GM21576 (cell line): ENCODE measurements around the gene TACR2.

ENCODE experiments used
- ATAC-seq: cut with Tn5 transposase; IDR thresholded peaks from one replicate; pipeline ENCODE4 v1.9.1; 2021; ENCODE audit warnings: mild to moderate bottlenecking, moderate library complexity; ENCODE audit not compliant: unreplicated experiment

TACR2 gene

DNA sequence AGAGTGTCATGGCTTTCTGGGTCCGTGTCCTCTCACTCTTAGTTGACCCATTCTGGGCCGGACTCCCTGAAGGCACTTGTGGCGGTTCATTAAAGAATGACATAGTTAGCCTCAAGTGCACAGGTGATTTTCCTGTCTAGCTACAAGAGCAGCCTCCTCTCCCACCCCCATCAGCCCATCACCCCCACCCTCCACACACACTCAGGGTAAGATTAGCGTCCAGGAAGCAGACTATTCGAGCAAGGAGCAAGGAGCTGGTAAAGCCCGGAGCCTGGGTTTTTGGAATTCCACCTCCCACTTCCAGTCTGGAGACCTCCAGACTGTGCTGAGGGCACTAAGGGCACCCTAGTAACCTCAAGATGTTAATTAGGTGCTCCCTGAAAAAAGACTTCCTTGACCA, 39.5 kb downstream of the TACR2 start:
- no peak for ATAC-seq

DNA sequence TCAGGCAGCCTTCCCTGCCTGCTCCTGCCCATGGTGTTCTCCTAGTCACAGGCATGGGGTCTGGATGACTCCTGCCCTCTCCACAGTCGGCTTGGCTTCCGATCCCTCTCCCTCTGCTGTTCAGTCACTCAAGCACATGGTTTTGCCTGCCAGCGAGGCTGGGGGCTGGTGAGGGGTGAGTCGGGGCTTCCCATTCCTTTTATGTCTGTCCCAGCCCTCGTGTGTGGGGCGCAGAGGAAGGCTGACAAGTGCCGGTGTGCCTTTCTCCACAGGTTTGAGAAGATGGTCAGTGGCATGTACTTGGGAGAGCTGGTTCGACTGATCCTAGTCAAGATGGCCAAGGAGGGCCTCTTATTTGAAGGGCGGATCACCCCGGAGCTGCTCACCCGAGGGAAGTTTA, 40.1 kb downstream of the TACR2 start:
- no peak for ATAC-seq

DNA sequence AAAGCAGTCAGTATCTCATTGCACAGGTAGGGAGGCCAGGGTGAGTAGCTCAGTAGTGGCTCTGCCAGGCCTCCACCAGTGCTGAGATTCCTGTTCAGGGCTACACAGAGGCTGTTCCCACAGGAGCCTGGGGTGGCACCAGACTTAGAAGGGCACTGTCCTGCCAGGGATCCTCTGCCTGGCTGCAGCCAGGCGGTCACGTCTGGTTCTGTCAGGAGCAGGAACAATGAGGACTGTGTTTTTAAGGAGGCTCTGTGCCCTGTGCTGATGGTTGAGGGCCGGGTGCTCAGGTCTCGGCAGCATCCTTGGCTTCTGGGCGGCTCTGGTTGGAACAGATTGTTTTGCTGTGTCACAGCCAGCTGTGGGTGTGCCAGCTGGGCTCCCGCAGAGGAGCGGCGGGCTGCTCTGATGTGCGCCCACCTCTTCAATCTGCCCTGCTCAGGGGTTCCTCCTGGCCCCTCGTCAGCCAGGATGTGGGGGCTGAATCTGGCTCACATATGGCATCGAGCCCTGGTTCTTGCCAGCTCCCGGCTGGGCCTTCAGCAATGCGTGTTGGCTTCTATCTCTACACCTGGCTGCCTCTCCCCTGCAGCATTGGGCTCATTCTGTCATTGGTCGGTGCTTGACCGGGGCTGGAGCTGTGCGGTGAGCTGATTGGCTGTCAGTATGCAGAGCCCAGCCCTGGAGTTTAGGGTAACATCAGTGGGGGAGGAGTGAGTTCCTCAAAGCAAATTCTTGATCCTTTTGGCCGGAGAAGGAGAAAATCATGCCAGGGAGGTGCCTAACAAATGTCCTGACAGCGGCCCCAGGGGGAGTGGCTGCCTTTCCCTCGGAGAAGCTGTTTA, 41.2 kb downstream of the TACR2 start:
- no peak for ATAC-seq

DNA sequence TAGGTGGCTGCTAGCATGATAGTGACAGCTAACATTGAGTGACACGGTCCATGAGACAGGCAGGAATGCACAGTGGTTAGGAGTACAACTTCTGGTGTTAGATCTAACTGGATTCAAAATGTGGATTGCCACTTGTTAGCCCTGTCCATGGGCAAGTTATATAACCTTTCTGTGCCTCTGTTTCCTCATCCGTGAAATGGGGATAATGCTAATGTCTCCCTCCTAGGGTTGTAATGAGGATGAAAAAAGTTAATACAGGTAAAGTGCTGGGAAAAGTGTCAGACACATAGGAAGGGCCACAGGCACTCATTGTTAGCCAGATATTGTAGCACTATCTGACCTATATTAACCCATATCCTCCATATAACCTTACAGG, 41.8 kb downstream of the TACR2 start:
- no peak for ATAC-seq

DNA sequence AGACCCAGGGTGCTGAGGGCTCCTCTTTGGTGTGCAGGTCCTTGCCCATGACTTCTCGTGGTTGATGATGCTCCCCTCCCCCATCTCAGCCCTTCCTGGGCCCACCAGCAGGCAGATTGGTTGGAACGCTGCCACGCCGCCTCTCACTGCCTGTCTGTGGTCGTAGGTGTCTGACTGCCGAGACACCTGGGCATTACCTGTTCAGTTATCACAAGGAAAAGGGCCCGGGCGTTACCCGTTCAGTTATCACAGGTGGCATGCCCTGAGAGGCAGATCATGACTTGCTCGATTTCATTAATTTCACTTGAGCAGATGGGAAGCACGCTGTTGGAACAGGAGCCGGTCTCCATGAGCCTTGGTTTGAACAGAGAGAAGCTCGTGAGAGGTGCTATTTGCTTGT, 42.5 kb downstream of the TACR2 start:
- ATAC-seq = no peak

DNA sequence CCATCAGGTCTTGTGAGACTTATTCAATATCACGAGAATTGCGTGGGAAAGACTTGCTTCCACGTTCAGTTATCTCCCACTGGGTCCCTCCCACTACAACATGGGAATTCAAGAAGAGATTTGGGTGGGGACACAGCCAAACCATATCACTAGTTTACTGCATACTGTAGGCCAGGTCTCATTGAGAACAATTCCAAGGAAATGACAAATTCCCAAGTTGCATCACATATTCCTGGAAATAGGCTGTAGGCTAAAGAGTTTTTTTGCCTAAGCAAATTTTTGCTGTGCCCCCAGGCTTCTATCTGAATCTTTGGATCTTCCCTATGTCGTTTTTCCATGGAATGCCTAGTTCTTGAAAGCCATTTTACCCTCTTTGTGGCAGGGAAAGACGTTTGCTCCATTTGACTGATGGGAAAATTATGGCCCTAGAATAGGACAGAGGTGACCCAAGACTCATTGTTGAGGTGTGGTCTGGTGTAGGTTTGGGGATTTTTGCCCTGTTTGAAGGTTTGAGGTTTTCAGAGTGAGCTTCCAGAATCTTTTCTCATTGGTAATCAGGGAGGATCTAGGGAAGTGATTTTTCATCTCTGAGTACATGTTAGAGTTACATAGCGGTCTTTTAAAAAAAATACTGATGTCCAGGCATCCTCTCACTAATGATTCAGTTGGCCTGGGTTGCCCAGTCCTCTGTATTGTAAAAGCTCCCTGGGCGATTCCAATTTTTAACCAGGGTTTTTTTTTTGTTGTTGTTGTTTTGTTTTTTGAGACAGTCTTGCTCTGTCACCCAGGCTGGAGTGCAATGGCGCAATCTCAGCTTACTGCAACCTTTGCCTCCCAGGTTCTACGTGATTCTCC, 44.4 kb downstream of the TACR2 start:
- no peak for ATAC-seq

DNA sequence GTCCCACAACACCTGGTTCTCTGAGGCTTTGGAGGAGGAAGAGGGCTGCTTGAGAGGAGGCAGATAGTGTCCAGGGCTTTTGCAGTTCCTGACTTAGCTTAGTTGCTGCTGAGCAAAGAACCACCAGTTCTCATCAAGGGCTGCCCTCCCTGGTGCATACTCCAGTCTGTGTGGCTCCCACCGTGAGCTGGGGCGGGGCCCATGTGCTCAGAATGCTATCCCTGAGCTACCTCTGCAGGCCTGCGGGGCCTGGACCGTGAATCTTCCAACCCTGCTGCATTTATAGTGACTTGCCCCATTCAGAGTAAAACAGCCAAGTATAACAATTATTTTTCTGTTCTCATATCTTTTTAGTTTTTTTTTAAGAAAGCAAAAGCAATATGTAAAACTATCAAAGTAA, 49.2 kb downstream of the TACR2 start:
- ATAC-seq = no peak

DNA sequence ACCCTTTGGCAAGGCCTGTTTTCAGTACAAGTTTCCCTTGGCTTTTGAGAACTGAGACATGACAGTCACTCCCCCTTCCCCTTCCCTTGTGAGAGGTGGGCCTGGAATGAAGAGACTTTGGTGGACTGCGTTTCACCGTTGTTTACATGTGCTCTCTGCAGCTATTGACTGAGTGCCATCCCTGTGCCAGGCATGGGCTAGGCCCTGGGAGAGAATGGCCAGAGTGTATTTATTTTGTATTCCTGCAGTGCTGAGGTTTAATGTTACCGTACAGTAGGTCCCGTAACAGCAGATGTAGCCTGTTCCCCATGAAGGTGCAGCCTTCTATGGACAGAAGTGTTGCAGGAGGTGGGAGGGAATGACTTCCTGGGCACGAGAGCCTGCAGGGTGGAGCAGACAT, 50.0 kb downstream of the TACR2 start:
- ATAC-seq = no peak

DNA sequence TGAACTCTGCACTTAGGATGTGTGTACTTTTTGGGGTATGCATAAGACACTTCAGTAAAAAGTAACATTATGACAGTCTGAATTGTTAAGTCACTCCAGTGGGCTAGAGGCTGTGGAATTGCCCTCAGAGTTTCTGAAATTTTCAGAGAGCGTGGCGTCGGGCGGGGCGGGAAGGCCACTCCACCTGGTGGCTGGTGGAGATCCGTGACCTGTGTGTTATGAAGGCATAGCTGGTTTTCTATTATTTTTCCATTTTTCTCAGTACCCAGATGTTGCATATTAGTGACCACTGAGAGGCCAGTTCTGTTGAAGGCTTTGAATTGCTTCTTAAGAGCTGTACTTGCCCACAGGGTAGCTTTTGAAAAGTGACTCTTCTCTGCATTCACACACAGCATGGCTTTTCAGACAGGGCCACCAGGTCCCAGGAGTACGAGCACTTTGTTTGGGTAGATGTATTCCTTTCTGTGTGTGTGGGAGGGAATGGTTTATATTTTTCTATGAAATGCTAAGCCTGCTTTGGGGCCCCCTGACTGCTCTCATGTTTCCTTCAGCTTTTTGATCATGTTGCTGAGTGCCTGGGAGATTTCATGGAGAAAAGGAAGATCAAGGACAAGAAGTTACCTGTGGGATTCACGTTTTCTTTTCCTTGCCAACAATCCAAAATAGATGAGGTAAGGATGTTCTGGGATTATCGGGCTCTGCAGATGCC, 52.3 kb downstream of the TACR2 start:
- ATAC-seq = no peak

DNA sequence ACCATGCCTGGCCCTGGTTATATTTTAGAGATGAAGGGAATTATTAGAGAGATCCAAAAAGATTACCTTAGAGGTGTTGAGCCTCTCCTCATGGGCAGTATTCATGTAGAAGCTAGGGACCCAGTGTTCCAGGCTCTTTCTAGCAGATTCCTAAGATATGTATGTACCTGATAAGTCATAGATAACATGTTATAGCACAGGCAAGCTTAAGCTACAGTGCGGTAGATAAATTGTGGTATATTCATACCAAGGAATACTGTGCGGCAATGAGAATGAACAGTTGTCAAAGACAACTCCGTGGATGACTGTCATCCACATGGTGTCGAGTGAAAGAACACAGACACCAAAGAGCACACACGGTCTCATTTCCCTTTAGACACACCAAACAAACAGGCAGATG, 53.1 kb downstream of the TACR2 start:
- ATAC-seq = no peak

DNA sequence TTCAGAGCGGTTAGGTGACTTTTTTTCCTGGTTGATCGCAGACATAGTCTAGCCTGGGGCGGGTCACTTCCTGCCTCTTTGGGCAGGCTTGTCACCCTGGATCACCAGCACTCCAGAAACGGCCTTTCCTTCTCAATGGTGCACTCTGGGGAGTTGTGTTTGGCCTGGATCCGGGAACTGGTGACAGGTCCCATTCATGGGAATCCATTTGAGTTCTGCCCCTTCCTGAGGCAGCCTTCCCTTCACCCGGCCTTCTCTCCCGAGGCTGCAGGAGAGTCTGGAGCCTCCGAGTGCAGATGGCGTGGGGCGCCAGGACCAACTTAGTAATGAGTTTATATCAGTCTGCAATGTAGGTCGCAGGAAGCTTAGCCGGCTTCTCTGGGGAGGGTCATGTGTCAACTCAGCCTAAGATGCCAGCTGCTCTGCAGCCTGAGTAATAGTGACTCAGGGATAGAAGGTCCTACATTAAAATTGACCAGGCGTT, 54.2 kb downstream of the TACR2 start:
- no peak for ATAC-seq

DNA sequence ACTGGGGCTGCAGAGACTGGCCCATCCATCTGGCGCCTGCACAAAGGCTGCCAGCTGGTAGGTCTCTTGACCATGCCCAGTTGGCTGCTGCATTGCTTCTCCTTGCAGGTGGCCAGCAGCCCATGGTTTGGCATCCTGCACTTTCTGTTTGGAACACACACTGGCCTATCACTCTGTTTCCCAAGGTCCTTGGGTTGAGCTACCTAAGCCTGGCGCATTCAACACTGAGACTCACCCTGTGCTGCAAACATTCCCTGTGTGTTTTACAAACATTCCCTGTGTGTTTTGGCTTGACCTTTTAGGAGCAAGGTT, 55.5 kb downstream of the TACR2 start:
- ATAC-seq = no peak

DNA sequence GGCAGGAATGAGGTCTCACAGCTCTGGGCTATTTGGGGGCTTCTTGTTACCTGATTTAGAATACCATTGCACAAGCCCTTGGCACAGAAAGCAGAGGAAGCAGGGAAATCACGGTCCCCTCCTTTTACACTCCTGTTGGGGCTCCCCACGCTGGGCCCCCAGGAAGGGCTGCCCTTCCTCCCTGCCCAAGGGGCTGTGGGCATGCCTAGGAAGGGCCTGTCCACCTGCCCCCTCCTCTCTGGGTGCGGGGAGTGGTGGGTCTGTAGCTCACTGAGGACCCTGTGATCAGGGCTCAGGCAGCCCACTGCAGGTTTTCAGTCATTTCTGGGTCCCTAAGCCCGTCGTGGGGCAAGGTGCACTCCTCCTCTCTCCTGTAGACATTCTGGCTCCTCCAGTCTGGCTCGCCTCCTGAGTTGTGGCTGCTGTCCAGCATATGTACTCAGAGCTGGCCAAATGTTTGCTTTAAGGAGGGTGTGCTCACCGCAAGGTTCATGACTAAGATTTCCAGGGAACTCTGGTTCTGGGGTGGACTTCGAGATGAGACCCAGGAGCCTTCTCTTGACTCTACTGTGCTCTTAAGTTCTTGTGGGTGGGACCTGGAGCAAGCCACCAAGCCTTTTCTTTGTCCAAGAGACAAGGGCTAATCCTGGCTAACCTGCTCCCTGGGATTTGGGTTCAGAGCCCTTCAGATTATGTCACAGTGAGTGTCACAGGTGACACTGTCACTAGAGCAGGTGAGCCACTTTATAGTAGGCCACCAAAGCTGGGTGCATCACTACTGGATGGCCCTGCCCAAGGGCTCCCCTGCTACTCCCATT, 56.0 kb downstream of the TACR2 start:
- ATAC-seq = no peak

DNA sequence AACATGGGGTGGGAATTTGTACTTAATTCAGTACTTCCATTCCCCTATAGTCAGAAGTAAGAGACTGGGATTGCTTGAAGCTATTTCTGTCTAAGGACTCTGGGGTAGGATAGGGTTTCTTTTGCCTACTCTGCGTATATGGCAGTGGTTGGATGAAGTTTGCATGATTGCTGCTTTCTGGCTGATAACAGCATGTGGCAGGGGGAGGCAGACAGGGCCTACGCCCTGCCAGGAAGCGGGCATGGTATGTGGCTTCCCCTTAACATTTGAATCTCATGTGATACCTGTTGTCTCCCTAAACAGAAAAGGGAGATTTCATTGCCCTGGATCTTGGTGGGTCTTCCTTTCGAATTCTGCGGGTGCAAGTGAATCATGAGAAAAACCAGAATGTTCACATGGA, 57.1 kb downstream of the TACR2 start:
- ATAC-seq = no peak

DNA sequence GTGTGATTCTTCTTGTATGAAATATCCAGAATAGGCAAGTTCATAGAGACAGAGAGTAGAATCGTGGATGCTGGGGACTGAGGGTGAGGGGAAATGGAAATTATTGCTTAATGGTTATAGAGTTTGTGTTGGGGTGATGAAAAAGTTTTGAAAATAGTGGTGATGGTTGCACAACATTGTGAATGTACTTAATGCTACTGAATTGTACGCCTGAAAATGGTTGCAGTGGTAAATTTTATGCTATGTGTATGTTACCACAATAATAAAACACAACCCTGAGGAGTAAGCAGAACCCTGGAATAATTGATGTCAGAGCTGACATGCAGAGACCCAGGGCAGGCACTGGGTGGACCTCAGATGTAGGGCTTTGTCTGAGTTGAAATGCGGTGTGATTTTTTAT, 57.6 kb downstream of the TACR2 start:
- ATAC-seq = no peak

DNA sequence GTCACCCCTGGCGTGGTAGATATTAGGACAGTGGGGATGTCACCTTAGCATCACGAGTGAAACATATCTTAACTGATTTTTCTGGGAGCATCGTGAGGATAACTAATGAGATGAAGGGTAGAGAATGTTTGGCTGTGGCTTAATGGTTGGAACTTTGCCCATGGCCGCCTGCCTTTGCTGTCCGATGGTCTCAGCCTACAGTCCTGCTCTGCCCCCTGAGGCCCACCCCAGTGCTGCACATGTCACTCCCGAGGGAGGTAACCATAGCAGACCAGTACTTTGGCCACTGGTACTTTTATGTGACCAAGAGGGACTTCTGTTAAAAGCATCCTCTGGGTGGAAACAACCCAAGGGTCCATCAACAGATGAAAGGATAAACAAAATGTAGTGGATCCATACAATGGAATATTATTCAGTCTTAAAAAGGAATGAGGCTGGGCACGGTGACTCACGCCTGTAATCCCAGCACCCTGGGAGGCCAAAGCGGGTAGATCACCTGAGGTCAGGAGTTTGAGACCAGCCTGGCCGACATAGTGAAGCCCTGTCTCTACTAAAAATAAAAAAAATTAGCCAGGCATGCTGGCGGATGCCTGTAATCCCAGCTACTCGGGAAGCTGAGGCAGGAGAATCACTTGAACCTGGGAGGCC, 58.4 kb downstream of the TACR2 start:
- no peak for ATAC-seq

DNA sequence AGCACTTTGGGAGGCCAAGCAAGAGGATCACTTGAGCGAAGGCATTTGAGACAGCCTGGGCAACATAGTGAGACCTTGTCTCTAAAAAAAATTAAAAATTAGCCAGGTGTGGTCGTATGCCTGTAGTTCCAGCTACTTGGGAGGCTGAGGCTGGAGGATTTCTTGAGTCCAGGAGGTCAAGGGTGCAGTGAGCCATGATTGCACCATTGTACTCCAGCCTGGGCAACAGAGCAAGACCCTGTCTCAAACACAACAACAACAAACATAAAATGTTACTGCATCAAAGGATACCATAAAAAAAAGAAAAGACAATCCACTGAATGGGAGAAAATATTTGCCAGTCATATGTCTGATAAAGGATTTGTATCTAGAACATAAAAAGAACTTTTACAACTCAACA, 60.5 kb downstream of the TACR2 start:
- no peak for ATAC-seq

DNA sequence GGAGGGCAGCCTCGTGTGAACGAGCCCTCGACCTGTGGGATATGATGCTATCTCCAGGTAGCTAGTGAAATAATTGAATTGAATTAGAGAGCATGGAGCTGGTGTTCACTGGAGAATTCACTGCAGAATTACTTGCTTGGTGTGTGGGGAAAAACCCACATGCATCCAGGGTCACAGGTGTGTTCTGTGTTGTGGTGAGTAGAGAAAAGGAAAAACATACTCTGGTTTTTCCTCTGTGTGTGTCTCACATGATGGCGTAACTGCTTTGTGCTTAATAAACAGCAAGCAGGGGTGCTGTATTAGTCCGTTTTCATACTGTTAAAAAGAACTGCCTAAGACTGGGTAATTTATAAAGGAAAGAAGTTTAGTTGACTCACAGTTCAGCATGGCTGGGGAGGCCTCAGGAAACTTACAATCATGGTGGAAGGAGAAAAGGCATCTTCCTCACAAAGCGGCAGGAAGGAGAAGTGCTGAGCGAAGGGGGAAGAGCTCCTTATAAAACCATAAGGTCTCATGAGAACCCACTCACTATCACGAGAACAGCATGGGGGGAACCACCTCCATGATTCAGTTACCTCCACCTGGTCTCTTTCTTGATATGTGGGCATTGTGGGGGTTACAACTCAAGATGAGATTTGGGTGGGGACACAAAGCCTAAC, 62.6 kb downstream of the TACR2 start:
- ATAC-seq = no peak
